ENCODE data around the gene LMO2.

- no peak for TF ChIP-seq CTCF (IDR thresholded peaks at IDR 0.05; ENCODE audit: insufficient read depth, low read depth, low read length)
- TF ChIP-seq EZH2 (IDR thresholded peaks at IDR 0.05; ENCODE audit: insufficient read depth, low read length) = no peak
These were observed 42.6 kb upstream of the LMO2 start for GRCh38 chr11:33934450-33934849.

All from astrocyte (in vitro differentiated cells and primary cell).